SU-DHL-6 (cell line): ENCODE results near the gene IDS.
"Not testable (repeated sequence)": the region's sequence is repeated elsewhere in the genome, so short reads cannot be mapped to it uniquely, and the experiment has no call there.

Source experiments
- EZH2phosphoT487 ChIP-seq: fragments of 200-600 bp; sonication (generic), shearing (Covaris generic); conservative IDR thresholded peaks from 2 replicates; pipeline ENCODE4 v1.6.1; 2018; ENCODE audit warnings: mild to moderate bottlenecking, antibody characterized with exemption, low read length, moderate library complexity, mixed read lengths
- TF ChIP-seq, protein P1 (sequence below): fragments of 200-600 bp; sonication (generic); IDR thresholded peaks from one replicate; pipeline ENCODE4 v1.5.1; 2017; ENCODE audit warnings: antibody characterized with exemption, mild to moderate bottlenecking, low read length, moderate library complexity; ENCODE audit not compliant: insufficient read depth, poor library complexity, severe bottlenecking

DNA sequence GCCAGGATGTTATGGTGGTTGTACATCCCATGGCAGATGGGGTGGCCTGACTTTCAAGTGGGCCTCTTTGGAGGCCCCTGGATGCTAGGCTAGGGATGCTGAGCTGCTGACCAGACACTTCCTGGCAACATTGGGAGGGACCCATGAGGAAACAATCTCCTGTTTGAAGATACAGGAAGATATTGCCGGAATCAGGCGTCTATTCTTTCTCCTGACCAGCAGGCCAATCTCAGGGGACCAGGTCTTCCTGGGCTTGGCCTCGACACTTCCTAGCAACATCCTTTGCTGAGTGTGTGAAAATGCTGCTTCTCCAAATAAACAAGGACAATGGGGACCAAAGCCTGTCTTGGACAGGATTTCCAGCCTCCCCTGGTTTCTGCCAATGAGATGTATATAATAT, 42.7 kb upstream of the IDS start:
- TF ChIP-seq, protein P1, sequence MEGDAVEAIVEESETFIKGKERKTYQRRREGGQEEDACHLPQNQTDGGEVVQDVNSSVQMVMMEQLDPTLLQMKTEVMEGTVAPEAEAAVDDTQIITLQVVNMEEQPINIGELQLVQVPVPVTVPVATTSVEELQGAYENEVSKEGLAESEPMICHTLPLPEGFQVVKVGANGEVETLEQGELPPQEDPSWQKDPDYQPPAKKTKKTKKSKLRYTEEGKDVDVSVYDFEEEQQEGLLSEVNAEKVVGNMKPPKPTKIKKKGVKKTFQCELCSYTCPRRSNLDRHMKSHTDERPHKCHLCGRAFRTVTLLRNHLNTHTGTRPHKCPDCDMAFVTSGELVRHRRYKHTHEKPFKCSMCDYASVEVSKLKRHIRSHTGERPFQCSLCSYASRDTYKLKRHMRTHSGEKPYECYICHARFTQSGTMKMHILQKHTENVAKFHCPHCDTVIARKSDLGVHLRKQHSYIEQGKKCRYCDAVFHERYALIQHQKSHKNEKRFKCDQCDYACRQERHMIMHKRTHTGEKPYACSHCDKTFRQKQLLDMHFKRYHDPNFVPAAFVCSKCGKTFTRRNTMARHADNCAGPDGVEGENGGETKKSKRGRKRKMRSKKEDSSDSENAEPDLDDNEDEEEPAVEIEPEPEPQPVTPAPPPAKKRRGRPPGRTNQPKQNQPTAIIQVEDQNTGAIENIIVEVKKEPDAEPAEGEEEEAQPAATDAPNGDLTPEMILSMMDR = not testable (repeated sequence)
- TF ChIP-seq EZH2phosphoT487 = not testable (repeated sequence)
